ENCODE measurements around the gene NANOS2. TPM values are rescaled to one million over a fixed set of nuclear protein-coding genes. Genes with fewer than 3 reads are reported as not detected.

The NANOS2 gene
- total and polyA plus RNA-seq, 10 donors, result not detected

DNA sequence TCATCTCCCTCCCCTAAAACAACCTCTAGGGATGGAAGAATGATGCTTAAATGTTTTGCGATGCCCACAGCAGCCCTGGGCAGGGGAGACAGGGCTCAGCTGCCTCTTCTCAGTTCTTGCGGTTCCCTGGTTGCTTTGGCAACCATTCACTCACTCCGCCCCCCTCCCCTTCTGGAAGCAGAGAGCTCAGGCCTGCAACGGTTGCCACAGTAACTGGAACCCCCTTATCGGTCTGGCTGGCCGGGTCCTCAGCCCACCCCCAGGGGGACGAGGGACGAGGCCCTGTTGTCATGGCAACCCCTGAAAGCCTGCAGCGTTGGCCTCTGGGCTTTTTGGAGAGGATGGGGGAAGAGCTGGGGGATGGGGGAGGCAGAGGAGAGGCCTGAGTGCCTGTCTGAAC is 39.6 kb upstream of the NANOS2 start:
- peaks cover 0 to 37% (median 16%) of the 10 kb centered on the region in 6 donors for H3K4me1 ChIP-seq
- no peaks in the 10 kb centered on the region for H3K36me3 ChIP-seq
- no peak overlapping the region for H3K27ac ChIP-seq
- peaks cover 0 to 90% (median 0%) of the 10 kb centered on the region in 7 donors for H3K27me3 ChIP-seq (replicated peaks in 1 of 7)
- H3K9me3 ChIP-seq, result peaks cover 0 to 13% (median 0%) of the 10 kb centered on the region in 8 donors
- 29 to 63% (median 55%) methylated on average over 6 to 9 of the region's 9 CpGs for WGBS, 5 donors
- DNase-seq, result no peak
- TF ChIP-seq CTCF (IDR thresholded peaks at IDR 0.05 in 8 of 11, conservative IDR thresholded peaks at IDR 0.05 in 3 of 11) (no peak), POLR2A (IDR thresholded peaks at IDR 0.05) (no peak), POLR2AphosphoS5 (IDR thresholded peaks at IDR 0.05) (no peak)
- no peak overlapping the region for H3K4me3 ChIP-seq
- intact Hi-C loops (cut with DNase I; ENCODE audit: low total_unique reads), result no loop called here

DNA sequence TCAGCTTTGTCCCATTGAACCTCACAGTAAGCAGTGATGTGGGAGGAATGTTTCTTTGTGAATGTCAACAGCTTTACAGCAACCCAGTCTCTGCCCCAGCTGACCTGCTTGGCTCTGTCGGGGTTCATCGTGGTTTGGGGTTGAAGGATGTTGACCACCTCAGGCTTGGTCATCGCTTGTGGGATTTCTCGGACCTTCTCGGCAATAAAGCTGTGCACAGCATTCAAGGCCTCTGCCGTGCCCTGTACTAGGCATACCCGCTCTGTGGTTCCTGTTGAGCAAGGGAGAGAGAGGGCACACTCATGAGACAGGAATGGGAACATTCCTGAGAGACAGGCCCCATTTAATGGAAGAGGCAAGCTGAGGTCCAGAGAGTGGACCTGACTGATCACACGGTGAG is 39.1 kb upstream of the NANOS2 start:
- WGBS, 5 donors, result 85 to 98% (median 96%) methylated on average over 8 of the region's 8 CpGs
- peaks cover 0 to 13% (median 0%) of the 10 kb centered on the region in 8 donors for H3K9me3 ChIP-seq
- no peak overlapping the region for H3K27ac ChIP-seq
- peaks cover 0 to 85% (median 0%) of the 10 kb centered on the region in 7 donors for H3K27me3 ChIP-seq (replicated peaks in 1 of 7)
- TF ChIP-seq POLR2A (IDR thresholded peaks at IDR 0.05) (no peak), POLR2AphosphoS5 (IDR thresholded peaks at IDR 0.05) (no peak), CTCF (IDR thresholded peaks at IDR 0.05 in 8 of 11, conservative IDR thresholded peaks at IDR 0.05 in 3 of 11) (no peak)
- peak; percentile 35 for DNase-seq
- no peaks in the 10 kb centered on the region for H3K36me3 ChIP-seq
- intact Hi-C loops (cut with DNase I; ENCODE audit: low total_unique reads), result no loop called here
- no peak overlapping the region for H3K4me3 ChIP-seq
- peaks cover 0 to 32% (median 16%) of the 10 kb centered on the region in 6 donors for H3K4me1 ChIP-seq

DNA sequence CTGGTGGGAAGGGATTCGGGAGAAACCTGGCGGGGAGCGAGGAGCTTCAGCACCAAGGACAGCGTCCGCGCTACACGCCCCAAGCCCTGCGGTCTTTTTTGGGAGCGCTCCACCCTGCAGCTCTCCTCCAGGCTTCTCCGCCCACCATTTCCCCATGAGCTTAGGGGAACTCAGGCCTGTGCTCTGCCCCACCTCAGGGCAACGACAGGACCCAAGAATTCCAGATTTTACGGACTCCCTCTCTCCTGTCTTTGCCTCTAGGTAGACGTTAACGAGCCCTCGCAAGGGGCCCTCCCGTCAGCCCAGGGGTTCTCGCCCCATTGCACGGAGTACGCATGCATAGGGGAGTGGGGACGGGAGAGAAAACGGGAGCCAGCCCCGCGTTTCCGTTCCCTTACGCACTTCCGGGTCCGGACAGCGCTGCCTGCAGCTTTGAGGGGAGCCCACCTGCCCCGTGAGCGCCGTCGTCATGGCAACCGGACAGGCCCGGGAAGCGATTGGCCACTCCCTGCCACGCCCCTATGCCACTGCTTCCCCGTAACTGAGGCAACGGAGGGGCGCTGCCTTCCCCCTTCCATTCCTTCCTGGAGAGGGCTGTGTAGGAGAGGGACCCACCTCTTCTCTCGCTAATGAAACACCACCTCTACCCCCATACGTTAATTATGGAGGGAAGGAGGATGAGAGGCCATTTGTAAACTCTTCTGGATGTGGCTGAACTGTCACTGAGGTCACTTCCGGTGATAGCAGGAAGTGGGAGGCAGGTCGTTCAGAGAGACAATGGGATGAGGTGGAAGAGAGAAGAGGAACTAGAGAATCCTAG is 38.3 kb upstream of the NANOS2 start:
- intact Hi-C loops (cut with DNase I; ENCODE audit: low total_unique reads), result no loop called here
- peak overlapping the region in 7 of 8 donors; percentile 5 to 56 (median 21) for H3K4me3 ChIP-seq

More for the DNA sequence above, 38.3 kb upstream of the NANOS2 start:
- no peaks in the 10 kb centered on the region for H3K36me3 ChIP-seq
- peak; percentile 71 for DNase-seq
- TF ChIP-seq POLR2A (IDR thresholded peaks at IDR 0.05), result no peak
- TF ChIP-seq CTCF (IDR thresholded peaks at IDR 0.05 in 8 of 11, conservative IDR thresholded peaks at IDR 0.05 in 3 of 11), result no peak
- no peak for TF ChIP-seq POLR2AphosphoS5 (IDR thresholded peaks at IDR 0.05)
- no peak overlapping the region for H3K27ac ChIP-seq
- 16 to 40% (median 26%) methylated on average over 35 to 43 of the region's 43 CpGs for WGBS, 5 donors
- H3K27me3 ChIP-seq (replicated peaks in 1 of 7), result peaks cover 0 to 84% (median 0%) of the 10 kb centered on the region in 7 donors
- H3K9me3 ChIP-seq, result peaks cover 0 to 13% (median 0%) of the 10 kb centered on the region in 8 donors
- peaks cover 0 to 28% (median 16%) of the 10 kb centered on the region in 6 donors for H3K4me1 ChIP-seq

Measured in spleen (tissue), 11 donors.